SU-DHL-6 (cell line): Measurements from ENCODE around the gene ARHGAP26.

Experiments used
- H2AFZ ChIP-seq: fragments of 200-600 bp; sonication (generic); 2 replicates; pipeline ENCODE4 v1.6.1; 2014; ENCODE audit warnings: low read depth, mild to moderate bottlenecking, moderate library complexity, mixed read lengths, antibody characterized with exemption, low read length; ENCODE audit not compliant: severe bottlenecking
- H3F3A ChIP-seq: fragments of 200-600 bp; shearing (Covaris generic); 2 replicates; pipeline ENCODE4 v1.6.0; 2016; ENCODE audit warnings: antibody characterized with exemption, mild to moderate bottlenecking; ENCODE audit not compliant: insufficient read depth
- H3K27ac ChIP-seq: fragments of 200-600 bp; sonication (generic); 2 replicates; pipeline ENCODE4 v1.5.1; 2016; ENCODE audit warnings: low read depth, mild to moderate bottlenecking, low read length, moderate library complexity, mixed read lengths
- H3K27me3 ChIP-seq: fragments of 200-600 bp; sonication (generic), shearing (Covaris generic); 2 replicates; pipeline ENCODE4 v1.6.0; 2014; ENCODE audit warnings: mild to moderate bottlenecking, low read length
- H3K36me3 ChIP-seq: fragments of 200-600 bp; sonication (generic); 2 replicates; pipeline ENCODE4 v1.6.1; 2014; ENCODE audit warnings: mild to moderate bottlenecking, low read length, mixed read lengths
- H3K4me2 ChIP-seq: fragments of 300-600, 200-600 bp; shearing (Covaris generic), sonication (generic); 2 replicates; pipeline ENCODE4 v1.6.0; 2014; ENCODE audit warnings: low read length, low read depth, mild to moderate bottlenecking; ENCODE audit not compliant: poor library complexity, severe bottlenecking
- H3K4me3 ChIP-seq: fragments of 200-600 bp; sonication (generic); 2 replicates; pipeline ENCODE4 v1.5.1; 2014; ENCODE audit warnings: antibody characterized with exemption, low read length, mild to moderate bottlenecking, mixed read lengths; ENCODE audit not compliant: insufficient read depth, poor library complexity, severe bottlenecking
- H3K79me2 ChIP-seq: fragments of 200-600 bp; sonication (generic); 2 replicates; pipeline ENCODE4 v1.6.1; 2014; ENCODE audit warnings: mild to moderate bottlenecking, low read length, moderate library complexity; ENCODE audit not compliant: insufficient read depth
- H3K9ac ChIP-seq: fragments of 200-600 bp; sonication (generic); 2 replicates; pipeline ENCODE4 v1.7.0; 2014; ENCODE audit warnings: mild to moderate bottlenecking, low read length
- H3K9me2 ChIP-seq: fragments of 200-600 bp; sonication (generic); replicated peaks from 2 replicates; pipeline ENCODE4 v1.6.1; 2014; ENCODE audit warnings: low read length; ENCODE audit not compliant: insufficient read depth
- H3K9me3 ChIP-seq: fragments of 200-600 bp; sonication (generic); 2 replicates; pipeline ENCODE4 v1.6.1; 2014; ENCODE audit warnings: low read length, mixed read lengths; ENCODE audit not compliant: insufficient read depth
- H4K20me1 ChIP-seq: fragments of 200-600 bp; sonication (generic); 2 replicates; pipeline ENCODE4 v1.6.1; 2014; ENCODE audit warnings: low read depth, mild to moderate bottlenecking, antibody characterized with exemption, low read length, moderate library complexity, mixed read lengths
- CTCF ChIP-seq: fragments of 200-600 bp; sonication (generic); IDR thresholded peaks from one replicate; pipeline ENCODE4 v1.5.1; 2017; ENCODE audit warnings: antibody characterized with exemption, mild to moderate bottlenecking, low read length, moderate library complexity; ENCODE audit not compliant: insufficient read depth, poor library complexity, severe bottlenecking
- EZH2phosphoT487 ChIP-seq: fragments of 200-600 bp; sonication (generic), shearing (Covaris generic); conservative IDR thresholded peaks from 2 replicates; pipeline ENCODE4 v1.6.1; 2018; ENCODE audit warnings: mild to moderate bottlenecking, antibody characterized with exemption, low read length, moderate library complexity, mixed read lengths

Gene ARHGAP26

GRCh38 chr5:142896325-142897007 lies 126.3 kb downstream of the ARHGAP26 start:
- no peaks in the 10 kb centered on the region for H4K20me1 ChIP-seq
- no peak overlapping the region for H3K4me2 ChIP-seq
- no peak overlapping the region for H3K9ac ChIP-seq
- TF ChIP-seq EZH2phosphoT487, result no peak
- TF ChIP-seq CTCF, result no peak
- H3K79me2 ChIP-seq, result no peaks in the 10 kb centered on the region
- no peaks in the 10 kb centered on the region for H3F3A ChIP-seq
- H3K9me2 ChIP-seq, result no peaks in the 10 kb centered on the region
- H3K27ac ChIP-seq, result no peak overlapping the region
- H2AFZ ChIP-seq, result no peak overlapping the region
- no peaks in the 10 kb centered on the region for H3K27me3 ChIP-seq
- H3K9me3 ChIP-seq, result no peaks in the 10 kb centered on the region
- H3K36me3 ChIP-seq, result no peaks in the 10 kb centered on the region
- H3K4me3 ChIP-seq, result no peak overlapping the region

- H4K20me1 ChIP-seq, result no peaks in the 10 kb centered on the region
- TF ChIP-seq EZH2phosphoT487, result no peak
- no peak for TF ChIP-seq CTCF
These were observed 127.2 kb downstream of the ARHGAP26 start for GRCh38 chr5:142897328-142897727.

GRCh38 chr5:142900927-142901326 lies 130.8 kb downstream of the ARHGAP26 start:
- no peaks in the 10 kb centered on the region for H4K20me1 ChIP-seq
- TF ChIP-seq EZH2phosphoT487 (no peak), CTCF (no peak)
- H3K27me3 ChIP-seq, result no peaks in the 10 kb centered on the region
- no peaks in the 10 kb centered on the region for H3F3A ChIP-seq
- no peak overlapping the region for H3K4me2 ChIP-seq
- no peaks in the 10 kb centered on the region for H3K9me3 ChIP-seq
- H3K9me2 ChIP-seq, result no peaks in the 10 kb centered on the region
- no peaks in the 10 kb centered on the region for H3K36me3 ChIP-seq
- no peak overlapping the region for H3K27ac ChIP-seq
- no peak overlapping the region for H3K9ac ChIP-seq
- H3K4me3 ChIP-seq, result no peak overlapping the region
- no peak overlapping the region for H2AFZ ChIP-seq
- no peaks in the 10 kb centered on the region for H3K79me2 ChIP-seq

More at GRCh38 chr5:142897328-142897727, 127.2 kb downstream of the ARHGAP26 start:
- H3F3A ChIP-seq, result no peaks in the 10 kb centered on the region
- no peak overlapping the region for H3K9ac ChIP-seq
- H2AFZ ChIP-seq, result no peak overlapping the region
- no peak overlapping the region for H3K4me2 ChIP-seq
- no peaks in the 10 kb centered on the region for H3K9me3 ChIP-seq
- H3K79me2 ChIP-seq, result no peaks in the 10 kb centered on the region
- H3K27me3 ChIP-seq, result no peaks in the 10 kb centered on the region
- no peaks in the 10 kb centered on the region for H3K9me2 ChIP-seq
- H3K36me3 ChIP-seq, result no peaks in the 10 kb centered on the region
- no peak overlapping the region for H3K27ac ChIP-seq
- no peak overlapping the region for H3K4me3 ChIP-seq
